NCI-H2227 (cell line): ENCODE data around the gene PHOSPHO2.

Source experiments
- DNase-seq: peaks from one replicate; lab custom pipeline; 2025; ENCODE audit not compliant: unreplicated experiment; lab: John Stamatoyannopoulos, UW

PHOSPHO2 gene

DNA sequence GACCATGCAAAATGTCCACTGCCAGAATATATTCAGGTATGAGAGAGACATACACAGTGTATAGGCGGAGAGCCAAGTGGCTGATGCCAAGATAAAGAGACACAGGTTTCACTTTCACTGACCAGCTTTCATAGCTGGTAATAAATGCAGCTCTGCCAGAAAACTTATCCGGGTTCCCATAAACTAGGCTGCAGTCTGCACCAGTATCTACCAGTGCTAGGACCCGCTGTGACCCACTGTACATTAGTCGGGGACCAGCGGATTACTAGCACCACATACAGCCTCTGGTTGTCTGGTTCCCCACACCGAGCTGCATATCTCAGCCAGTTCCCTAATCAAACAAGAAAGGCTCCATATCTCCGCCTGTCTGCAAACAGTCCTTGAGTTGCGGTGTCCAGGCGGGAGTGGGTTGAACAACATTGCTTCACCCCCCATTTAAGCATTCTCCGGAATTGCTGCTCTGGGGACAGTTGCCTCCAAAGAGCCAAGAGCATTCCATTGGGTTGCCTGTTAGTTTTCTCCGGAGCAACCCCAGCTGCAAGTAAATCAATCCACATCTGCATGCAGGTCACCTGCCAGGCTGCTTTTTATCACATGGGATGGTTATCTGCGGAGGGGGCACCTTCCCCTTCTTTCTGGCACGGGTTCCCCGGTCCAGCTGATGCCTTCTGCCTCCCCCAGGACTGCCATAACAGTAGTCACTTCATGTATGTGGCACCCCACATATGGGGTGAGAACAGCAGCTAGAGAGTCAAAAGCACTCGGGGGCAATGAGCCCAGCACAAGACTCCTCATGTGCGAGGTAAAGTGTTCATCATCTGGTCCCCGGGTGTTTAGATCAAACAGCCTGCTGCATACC, 21.3 kb downstream of the PHOSPHO2 start:
- peak; percentile 55 for DNase-seq

- peak; percentile 62 for DNase-seq
These were observed 22.1 kb downstream of the PHOSPHO2 start for GRCh38 chr2:169716238-169716886.

GRCh38 chr2:169716938-169717690, 22.8 kb downstream of the PHOSPHO2 start:
- DNase-seq: peak; percentile 30

DNA sequence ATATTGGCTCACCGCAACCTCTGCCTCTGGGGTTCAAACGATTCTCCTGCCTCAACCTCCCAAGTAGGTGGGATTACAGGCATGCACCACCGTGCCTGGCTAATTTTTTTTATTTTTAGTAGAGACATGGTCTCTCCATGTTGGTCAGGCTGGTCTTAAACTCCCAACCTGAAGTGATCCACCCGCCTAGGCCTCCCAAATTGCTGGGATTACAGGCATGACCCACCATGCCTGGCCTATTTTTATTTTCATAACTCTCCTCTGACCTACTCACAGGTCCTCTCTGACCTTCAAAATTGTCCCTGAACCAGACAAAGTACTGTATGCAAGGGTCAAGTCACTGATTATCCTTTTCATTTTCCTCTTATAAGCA, 23.4 kb downstream of the PHOSPHO2 start:
- no peak for DNase-seq

- no peak for DNase-seq
These were observed 24.7 kb downstream of the PHOSPHO2 start for GRCh38 chr2:169718930-169719504.

GRCh38 chr2:169721016-169721415, 26.7 kb downstream of the PHOSPHO2 start:
- no peak for DNase-seq

DNA sequence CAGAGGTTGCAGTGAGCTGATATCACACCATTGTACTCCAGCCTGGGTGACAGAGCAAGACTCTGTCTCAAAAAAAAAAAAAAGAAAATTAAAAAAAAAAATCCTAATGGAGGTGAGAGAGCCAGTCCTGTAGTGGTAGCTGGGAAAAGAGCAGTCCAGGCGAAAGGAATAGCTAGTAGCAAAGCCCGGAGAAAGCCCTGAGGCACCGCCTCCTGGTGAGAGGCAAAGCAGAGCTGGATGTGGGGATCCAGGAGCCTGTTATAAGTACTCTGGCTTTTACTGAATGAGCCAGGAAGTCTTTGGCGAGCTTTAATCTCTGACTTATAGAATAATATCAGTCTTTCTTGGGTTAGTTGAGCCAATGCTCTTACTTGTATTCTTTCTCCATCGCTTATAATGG, 32.8 kb downstream of the PHOSPHO2 start:
- peak; percentile 18 for DNase-seq

- DNase-seq: no peak
These were observed 35.0 kb downstream of the PHOSPHO2 start for GRCh38 chr2:169729274-169729605.

DNA sequence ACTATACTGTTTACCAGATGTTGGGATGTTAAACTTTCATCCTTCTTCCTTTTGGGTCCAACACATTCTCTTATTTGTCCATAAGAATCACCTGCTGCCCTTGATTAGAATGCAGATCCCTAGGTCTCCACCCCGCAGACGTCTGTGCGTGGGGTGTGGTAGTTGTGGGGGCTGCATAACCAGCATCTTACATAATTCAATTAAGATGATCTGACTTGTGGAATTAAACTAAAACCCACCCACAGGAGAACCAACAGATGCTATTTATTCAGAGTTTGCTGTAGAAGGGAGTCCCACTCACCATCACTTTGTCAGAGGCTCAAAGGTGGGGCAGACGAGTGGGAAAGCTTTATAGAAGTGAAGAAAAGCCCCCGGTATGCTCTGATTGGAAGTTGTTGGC, 37.8 kb downstream of the PHOSPHO2 start:
- no peak for DNase-seq

GRCh38 chr2:169732583-169733358, 38.5 kb downstream of the PHOSPHO2 start:
- DNase-seq: no peak

GRCh38 chr2:169734169-169734847, 40.0 kb downstream of the PHOSPHO2 start:
- peak; percentile 82 for DNase-seq

DNA sequence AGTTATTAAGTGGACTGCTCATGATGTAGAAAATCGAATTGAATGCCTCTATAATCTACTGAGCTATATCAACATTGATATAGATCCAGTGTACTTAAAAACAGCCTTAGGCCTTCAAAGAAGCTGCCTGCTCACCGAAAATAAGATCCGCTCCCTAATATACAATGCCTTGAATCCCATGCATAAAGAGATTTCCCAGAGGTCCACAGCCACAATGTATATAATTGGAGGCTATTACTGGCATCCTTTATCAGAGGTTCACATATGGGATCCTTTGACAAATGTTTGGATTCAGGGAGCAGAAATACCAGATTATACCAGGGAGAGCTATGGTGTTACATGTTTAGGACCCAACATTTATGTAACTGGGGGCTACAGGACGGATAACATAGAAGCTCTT, 41.4 kb downstream of the PHOSPHO2 start:
- no peak for DNase-seq

GRCh38 chr2:169736902-169737301, 42.6 kb downstream of the PHOSPHO2 start:
- no peak for DNase-seq

DNA sequence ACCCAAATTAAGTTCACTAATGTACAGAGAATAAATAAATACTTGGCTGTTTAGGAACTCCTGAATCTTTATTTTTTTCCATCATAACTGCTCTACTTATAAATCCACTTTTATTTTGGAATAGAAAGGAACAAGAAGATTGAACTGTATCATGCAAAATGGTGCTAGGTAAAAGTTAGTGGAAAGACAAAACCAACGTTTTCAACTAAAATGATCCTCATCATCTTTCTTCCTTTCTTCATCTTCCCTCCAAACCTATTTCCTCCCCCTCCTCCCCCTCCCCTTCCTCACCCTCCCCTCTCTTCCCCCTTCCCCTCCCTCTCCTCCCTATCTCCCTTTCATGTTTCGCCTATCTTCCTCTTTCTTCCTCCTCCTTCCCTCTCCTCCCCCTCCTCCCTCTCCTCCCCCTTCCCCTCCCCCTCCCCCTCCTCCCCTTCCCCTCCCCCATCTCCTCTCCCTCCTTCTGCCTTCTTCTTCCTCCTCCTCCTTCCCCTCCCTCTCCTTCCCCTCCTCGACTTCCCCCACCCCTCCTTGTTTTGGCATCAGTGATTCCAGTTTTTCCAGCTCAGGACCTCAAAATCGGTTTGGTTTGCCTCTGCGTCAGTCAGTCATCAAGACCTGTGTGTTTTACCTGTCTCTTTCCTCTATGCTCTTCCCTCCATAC, 44.4 kb downstream of the PHOSPHO2 start:
- no peak for DNase-seq

- no peak for DNase-seq
These were observed 45.1 kb downstream of the PHOSPHO2 start for GRCh38 chr2:169739351-169739750.

GRCh38 chr2:169743549-169743948, 49.3 kb downstream of the PHOSPHO2 start:
- no peak for DNase-seq

- no peak for DNase-seq
These were observed 52.0 kb downstream of the PHOSPHO2 start for GRCh38 chr2:169746240-169746639.

- DNase-seq: no peak
These were observed 54.0 kb downstream of the PHOSPHO2 start for GRCh38 chr2:169748319-169748718.
